ENCODE data around the gene MRAS.
"Not testable (repeated sequence)": the region's sequence is repeated elsewhere in the genome, so short reads cannot be mapped to it uniquely, and the experiment has no call there.

MRAS gene

DNA sequence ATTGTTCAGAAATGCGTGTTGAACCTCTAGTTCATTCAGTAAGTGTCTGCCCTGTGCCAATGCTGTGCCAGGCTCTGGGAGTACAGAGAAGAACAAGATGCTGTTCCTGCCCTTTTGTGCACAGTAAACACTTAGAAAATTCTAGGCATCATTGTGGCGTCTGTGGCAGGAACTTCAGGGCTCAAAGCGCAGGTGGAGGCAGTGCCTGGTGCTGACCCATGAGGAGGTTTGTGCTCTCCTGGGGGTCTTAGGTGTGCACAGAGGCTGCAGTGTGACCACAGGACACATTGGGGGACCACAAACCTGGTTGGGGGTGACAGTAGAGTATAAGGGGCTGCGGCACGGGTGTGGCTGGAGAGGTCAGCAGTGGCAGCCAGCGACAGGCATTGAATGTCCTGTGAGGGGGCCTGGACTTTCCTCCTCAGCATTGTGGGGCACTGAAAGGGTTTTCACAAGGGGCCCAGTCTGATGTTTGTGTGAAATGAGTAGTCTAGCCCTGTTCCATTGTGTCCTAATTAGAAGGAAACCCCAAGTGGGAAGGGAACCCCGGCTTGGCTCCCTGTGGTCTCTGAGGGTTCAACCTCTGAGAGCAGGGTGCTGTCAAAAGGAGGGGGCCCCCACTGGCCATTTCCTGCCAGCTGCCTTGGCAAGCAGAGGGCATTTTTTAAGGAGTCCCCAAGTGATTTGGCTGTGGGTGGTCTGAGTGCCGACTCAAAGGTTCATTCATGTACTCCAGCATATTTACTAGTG lies 20.9 kb downstream of the MRAS start:
- no peak for DNase-seq

DNA sequence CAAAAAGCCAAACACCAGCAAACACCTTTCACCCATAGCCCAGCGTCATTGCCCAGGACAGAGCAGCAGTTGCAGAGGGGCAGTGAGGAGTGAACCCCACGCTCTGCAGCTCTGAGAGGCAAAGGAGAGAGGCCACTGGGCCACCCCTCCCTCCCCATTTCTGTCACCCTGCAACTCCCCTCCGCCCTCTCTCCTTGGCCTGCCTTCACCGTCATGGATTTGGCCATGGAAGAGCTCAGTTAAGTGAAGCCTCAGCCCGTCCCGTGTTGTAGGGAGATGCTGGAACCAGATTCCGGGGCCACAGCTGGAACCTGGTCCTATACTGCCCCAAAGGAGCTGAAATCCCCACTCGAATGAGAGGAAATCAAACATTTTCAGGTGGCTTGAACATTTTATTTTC lies 21.9 kb downstream of the MRAS start:
- no peak for DNase-seq

DNA sequence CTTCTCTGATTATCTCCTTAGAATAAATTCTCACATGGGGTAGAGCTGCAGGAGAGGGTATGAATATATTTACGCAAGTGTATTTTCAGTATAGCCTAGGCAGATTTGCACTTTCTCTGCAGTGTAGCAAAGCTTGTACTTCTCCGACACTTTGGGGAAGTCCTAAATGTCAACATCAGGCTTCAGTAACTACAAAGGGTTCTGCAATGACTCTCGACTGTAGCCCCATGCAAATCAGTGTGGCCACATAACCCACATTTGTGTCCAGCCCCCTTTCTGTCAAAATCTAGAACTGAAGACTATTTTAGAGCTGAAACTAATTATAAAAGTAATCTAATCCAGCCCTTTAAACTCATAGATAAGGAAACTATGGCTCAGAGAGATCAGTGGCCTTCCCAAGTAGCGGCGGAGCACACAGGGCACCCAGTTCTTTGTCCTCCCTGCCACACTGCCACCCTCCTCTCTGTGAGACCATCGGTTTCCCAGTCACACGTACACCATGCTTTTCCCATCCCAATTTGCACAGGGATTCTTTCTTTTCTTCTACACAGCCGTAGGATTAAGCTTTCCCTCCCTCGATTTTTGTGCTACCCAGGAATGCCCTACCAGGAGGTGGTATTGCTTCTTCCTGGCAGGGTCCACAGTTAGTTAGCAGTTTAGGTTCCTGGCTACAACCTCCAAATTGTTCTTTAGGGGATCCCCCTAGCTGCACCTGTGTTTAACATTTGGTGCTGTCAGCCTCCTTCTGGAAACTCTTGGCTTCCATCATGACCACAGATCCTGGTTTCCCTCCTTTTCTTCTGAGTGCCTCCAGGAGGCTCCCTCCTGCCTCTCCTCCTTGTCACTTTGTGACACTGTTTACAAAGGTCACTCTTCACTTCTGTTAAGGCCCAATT lies 22.9 kb downstream of the MRAS start:
- no peak for DNase-seq

DNA sequence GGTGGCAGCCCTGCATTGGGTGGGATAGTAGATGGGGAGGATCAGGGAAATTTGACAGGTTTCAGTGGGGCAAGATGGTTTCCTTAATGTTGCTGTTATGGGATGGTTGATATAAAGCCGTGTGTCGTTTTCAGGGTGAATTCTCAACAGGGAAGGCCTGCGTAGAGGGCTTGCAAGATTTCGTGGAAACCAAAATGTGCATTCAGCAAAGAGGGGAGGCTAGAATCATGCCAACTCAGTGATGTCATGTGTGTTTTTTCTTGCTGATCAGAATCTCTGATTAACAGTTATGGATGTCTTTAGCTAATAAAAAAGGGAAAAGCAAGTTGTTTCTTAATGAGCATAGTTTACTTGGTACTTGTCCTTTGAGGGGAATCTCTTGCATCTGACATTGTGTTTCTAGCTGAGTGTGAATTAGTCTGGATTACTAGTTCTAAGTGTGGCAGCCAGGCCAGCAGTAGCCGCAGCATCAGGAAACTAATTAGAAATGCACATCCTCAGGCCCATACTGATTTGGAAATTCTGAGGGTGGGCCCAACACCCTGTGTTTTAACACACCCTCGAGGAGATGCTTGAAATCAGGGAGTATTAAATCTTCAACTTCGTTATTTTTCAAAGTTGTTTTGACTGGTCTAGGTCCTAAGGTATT lies 24.8 kb downstream of the MRAS start:
- no peak for DNase-seq

DNA sequence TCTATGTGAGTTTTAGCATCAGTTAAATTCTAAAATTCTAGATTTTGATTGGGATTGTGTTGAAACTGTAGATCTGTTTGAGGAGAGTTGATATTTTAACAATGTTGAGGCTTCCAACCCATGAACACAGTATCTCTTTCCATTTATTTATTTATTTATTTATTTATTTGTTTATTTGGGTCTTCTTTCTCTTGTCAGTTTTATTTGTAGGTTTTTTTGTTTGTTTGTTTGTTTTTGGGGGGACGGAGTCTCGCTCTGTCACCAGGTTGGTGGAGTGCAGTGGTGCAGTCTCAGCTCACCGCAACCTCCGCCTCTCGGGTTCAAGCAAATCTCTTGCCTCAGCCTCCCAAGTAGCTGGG lies 25.3 kb downstream of the MRAS start:
- DNase-seq: no peak

DNA sequence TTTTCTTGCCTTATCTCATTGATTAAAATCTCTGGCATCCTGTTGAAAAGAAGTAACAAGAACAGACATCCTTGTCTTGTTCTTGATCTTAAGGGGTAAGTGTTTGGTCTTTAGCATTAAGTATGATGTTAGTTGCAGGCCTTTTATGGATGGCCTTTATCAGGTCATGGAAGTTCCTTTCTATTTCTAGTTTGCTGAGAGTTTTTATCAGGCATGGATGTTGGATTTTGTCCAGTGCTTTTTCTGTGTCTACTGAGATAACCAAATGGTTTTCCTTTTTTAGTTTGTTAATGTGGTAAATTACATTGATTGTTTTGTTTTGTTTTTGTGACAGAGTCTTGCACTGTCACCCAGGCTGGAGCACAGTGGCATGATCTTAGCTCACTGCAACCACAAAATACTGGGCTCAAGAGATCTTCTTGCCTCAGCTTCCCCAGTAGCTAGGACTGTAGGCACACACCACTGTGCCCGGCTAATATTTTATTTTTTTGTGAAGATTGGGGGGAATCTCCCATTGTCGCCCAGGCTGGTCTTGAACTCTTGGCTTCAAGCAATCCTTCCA lies 26.3 kb downstream of the MRAS start:
- DNase-seq: no peak

DNA sequence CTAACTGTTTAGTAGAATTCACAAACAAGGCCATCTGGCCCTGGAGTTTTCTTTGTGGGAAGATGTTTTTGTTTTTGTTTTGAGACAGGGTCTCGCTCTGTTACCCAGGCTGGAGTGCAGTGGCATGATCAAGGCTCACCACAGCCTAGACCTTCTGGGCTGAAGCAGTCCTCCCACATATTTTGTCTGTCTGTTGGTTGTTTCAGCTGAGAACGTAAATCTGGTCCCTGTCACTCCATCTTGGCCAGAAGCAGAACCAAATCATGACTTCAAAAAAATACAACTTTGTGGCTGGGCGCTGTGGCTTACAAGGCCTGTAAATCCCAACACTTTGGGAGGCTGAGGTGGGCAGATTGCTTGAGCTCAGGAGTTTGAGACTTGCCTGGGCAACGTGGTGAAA lies 27.1 kb downstream of the MRAS start:
- no peak for DNase-seq

DNA sequence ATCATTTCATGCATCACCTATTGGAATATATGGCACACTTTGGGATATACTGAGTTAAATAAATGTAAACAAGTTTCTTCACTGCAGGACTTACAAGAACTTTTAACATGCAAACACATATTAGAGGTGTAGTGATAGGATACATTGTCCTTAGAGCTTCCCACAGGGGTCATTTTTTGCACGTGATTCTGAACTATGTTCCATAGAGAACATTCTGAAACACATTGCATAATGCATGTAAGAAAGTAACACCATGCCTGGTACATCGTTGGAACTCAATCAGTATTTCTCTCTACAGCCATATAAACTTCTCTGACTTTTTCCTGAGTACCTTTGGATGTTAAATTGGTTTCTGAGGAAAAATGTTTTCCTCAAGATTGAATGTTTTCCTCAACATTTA lies 28.3 kb downstream of the MRAS start:
- no peak for DNase-seq

DNA sequence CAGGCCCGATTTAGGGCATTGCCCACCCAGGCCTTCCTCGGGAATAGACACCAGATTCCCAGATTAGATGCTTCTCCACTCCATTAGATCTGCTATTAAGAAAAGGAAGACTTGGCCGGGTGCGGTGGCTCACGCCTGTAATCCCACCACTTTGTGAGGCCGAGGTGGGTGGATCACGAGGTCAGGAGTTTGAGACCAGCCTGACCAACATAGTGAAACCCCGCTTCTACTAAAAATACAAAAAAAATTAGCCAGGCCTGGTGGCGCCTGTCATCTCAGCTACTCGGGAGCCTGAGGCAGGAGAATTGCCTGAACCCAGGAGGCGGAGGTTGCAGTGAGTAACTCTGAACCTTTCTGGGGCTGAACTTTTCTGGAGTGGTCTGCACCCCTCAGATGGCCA lies 28.8 kb downstream of the MRAS start:
- not testable (repeated sequence) for DNase-seq

DNA sequence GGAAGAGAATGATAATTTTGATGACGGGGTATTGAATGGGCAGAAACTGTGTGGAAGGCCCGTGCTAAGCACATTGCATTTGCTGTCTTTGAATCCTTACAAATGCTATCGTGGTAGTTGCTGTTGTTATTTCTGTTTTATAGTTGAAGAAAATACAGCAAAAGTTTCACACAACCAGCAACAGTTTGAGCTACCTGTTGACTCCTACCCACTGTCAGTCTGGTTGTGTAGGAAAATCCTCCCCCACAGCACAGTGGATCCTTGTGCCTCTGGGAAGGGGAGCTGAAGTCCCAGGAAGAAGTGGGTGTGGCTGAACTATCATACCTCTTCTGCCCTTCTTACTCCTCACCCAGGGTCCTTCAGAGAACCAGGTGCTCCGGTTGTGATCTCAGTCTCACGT lies 29.4 kb downstream of the MRAS start:
- DNase-seq: no peak

DNA sequence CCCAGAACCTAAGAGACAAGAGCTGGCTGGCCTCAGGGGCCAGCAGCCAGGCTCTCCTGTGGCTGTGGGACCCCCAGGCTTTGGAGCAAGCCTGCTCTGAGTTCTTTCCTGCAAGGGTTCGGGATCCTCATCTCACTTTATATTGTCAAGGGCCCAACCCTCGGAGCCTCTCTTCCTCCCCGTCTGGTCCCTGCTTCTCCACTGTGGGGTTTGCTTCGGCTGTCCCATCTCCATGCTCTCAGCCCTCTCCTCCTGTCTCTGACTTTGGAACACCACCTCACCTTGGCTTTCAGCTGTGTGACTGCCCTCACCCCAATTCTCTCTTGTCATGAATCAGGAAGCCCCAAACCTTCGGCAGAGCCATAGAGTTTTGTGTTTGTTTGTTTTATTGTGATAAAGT lies 30.0 kb downstream of the MRAS start:
- DNase-seq: no peak

DNA sequence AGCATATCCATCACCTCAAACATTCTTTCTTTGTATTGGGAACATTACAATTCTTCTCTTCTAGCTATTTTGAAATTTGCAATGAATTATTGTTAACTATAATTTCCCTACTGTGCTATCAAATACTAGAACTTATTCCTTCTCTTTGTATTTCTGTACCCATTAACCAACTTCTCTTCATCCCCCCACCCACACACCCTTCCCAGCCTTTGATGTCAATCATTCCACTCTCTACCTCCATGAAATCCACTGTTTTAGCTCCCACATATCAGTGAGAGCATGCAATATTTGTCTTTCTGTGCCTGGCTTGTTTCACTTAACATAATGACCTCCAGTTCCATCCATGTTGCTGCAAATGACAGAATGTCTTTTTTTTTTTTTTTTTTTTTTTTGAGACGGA lies 30.6 kb downstream of the MRAS start:
- no peak for DNase-seq

DNA sequence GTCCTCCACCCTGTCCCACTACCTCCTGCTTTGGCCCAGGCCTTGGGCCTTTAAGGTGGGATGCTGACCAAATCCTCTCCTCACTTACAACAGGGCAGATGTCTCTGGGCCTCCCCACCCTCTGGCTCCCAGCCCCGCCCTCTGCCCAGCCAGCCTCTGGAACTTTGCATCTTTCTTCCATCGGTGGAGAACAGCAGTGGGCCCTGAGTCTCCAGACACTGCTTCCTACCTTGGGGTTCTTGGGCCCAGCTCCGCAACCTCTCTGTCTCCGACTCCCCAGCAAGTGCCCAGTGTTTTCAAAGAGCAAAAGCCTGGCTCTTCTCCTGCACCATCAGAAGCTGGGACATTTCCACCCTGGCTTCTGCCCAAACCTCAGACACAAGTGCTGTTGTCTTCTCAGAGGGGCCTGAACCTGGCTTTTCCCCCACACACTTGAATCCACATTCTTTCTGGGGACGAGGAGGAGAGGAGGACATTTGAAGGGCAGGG lies 33.1 kb downstream of the MRAS start:
- peak; percentile 39 for DNase-seq

DNA sequence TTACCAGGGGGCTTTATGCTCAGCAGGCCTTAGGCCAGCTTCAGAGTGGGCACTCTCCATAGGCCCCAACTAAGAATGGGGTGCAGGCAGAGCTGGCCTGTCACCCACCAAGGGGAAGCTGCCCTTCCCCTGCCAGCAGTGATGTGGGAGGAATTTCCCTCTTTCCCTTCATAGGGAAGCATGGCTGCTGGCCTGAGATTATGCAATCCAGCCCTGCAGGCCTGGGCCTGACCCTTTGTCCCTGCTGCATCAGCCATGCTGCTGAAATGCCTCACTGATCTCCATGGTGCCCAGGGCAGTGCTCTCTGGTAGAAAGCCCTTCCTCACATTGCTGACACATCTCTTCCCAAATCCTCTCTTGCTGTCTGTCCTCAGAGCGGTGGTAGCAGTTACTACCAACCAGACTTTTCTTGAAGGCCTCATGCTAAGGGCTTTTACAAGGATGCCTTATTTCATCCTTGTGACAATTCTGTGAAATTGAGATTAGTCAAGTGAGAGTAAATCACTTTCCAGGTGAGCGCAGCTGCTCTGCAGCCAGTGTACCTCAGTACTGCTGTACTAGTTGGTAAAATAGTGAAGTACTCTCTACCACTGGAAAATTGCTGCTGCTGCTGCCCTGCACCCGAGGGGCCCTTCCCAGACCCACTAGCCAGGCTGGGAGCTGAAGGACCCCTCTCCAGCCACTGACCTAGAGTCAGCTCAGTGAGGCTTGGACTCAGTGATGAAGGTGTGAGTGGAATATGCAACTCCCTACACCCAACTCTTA lies 33.8 kb downstream of the MRAS start:
- DNase-seq: peak; percentile 34

DNA sequence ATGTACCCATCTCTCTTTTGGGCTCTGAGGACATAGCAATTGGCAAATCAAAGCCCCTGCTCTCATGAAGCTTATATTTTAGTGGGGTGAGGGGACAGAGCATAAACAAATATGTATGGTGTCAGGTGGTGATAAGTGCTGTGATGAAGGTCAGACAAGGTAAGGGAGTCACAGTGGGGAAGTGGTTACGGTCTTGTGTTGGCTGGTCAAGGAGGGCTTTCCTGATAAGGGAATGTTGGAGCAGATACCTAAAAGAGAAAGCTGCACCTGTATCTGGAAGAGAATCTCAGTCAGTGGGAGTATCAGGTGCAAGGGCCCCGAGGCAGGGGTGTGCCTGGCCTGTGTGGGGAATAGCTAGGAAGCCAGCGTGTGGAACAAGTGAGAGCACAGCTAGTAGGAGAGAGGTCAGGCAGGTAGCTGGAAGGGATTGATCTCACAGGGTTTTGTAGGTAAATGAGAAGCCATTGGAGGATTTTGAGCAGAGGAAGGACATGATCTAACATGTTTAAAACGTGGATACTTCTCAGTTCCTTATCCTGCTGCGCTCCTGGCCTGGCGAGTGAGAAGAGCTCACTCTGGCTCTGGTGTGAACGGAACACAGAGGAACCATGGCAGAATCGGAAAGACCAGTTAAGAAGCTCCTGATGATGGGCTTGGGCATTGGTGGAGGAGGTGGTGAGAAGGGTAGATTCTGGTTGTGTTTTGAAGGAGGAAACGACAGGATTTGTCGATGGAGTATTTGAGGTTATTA lies 35.5 kb downstream of the MRAS start:
- DNase-seq: no peak

DNA sequence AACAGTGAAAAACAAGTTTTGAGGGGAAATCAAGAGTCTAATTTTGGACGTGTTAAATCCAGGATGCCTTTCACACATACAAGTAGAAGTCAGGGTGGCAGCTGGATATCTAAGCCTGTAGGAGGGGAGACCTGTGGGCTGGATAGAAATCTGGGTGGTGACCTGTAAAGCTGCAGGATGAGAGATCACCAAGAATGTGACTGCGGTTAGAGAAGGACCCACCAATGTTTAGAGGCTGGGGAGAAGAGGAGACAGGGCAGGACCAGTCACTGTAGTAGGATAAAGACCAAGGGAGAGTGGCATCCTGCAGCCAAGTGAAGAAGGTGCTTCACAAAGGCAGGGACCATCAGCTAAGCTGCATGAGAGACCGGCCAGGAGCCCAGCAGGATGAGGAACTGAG lies 36.2 kb downstream of the MRAS start:
- no peak for DNase-seq

DNA sequence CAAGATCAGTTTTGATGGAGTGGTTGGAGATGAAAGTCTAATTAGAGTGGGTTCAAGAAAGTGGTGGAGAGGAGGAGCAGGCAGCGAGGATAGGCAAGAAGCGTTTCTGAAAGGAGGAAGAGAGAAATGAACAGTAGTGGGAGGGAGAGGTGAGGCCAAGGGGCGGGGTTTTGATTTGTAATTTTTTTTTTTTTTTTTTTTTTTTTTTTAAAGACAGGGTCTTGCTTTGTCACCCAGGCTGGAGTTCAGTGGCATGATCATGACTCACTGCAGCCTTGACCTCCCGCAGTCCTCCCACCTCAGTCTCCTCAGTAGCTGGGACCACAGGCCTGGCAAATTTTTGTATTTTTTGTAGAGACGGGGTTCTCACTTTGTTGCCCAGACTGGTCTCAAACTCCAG lies 36.6 kb downstream of the MRAS start:
- DNase-seq: no peak

DNA sequence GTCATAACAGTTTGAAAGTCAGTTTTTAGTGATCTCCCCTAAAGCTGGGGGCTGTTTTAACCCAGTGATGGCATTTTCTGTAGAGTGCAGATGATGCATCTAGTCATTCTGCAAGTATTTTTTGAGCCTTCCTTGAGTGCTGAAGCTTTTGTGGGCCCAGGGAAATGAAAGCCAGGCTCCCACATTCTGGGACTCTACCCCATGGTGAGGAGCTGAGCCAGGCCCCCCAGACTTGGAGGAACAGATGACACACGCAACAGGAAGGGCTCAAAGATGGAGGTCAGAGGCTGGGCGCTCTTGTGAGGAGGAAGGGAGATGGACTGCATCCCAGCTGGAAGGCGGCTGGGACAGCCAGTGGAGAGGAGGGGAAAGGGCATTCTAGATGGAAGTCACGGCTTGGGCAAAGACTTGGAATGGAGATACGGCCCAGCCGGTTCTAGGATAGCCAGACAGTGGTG lies 40.8 kb downstream of the MRAS start:
- DNase-seq: no peak

DNA sequence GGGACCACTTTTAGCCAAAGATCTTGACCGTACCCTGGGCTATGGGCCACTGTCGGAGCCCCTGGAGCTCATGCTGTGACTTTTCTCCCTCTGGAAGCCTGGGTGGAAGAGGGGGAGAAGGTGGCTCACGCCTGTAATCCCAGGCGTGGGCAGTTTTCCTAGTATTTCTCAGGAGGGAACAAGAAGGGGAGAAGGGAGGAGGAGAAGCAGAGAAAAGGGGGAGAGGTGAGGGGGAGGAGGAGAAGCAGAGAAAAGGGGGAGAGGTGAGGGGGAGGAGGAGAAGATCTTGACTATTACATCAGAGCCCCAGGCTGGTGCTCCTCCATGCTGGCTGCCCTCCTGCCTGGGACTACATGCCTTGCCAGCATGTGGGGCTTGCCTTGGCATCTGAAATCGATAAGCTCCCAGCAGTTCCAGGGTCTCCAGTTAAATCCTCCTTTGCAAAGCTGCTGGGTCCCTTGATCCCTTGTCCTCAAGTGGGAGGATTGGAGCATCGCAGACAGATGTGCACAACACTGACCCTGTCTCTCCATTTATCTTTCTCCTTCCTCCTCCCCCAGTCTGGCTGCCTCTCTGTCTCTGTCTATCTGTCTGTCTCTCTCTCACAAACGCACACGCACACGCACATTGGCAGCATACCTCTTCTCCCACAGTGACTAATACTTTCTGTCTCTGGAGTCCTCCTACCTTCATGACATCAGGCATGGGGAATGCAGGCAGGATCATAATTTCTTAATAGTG lies 41.6 kb downstream of the MRAS start:
- peak; percentile 1 for DNase-seq

DNA sequence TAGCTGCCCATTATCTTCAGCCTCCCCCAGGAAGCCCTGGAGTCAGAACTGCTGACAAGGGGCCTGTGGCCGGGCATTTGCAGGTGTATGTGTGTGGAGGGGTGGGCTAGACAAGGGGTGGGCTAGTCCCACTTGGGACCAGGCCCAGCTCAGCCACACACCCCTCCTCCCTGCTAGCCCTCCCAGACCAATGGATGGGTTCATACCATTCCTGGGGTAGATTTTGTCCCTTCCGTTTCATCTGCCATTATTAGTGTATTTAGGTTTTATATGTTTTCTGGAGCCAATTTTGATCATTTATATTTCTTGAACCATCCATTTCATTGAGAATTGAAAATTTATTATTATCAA lies 42.2 kb downstream of the MRAS start:
- DNase-seq: no peak

DNA sequence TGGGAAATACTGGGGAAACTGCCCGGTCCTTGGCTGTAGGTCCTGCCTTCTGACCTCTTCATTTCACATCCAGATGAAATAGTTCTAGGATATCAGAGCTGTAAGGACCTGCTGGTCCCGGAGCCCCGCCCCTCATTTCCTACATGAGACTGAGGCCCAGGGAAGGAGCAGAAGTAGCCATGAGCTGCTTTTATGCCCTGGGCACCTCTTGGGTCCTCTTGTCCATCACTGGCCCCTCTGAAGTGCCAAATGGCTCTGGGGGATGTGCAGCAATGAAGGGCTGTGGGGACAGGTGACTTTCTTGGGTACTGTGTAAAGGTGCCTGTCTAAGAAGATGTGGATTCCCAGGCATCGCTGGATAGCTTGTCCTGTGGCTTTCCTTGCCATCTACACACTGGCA lies 45.8 kb downstream of the MRAS start:
- no peak for DNase-seq

Measured in DMS79 treated with DMSO at 0.1 percent for 48 hours (cell line).